WERI-Rb-1 (cell line): ENCODE measurements around the gene TRAF7.
A peak's percentile ranks its signal among the peaks of the same experiment; 100 is the strongest.

ENCODE experiments used
- DNase-seq: peaks from one replicate; pipeline ENCODE4 v3.0.0-alpha.2; 2020
- H3K27ac ChIP-seq: fragments of 250-450 bp; sonication (Bioruptor Pico); 2 replicates; pipeline ENCODE4 v1.5.1; 2020; ENCODE audit warnings: mild to moderate bottlenecking, moderate library complexity
- H3K27me3 ChIP-seq: fragments of 250-450 bp; sonication (Bioruptor Pico); 2 replicates; pipeline ENCODE4 v1.5.1; 2021; ENCODE audit warnings: mild to moderate bottlenecking, low read depth, moderate library complexity; ENCODE audit not compliant: insufficient read depth, severe bottlenecking
- H3K36me3 ChIP-seq: fragments of 250-450 bp; sonication (Bioruptor Pico); 2 replicates; pipeline ENCODE4 v1.5.1; 2020; ENCODE audit warnings: mild to moderate bottlenecking, moderate library complexity
- H3K4me3 ChIP-seq: 2 replicates; pipeline ENCODE4 v1.5.1; 2011; ENCODE audit warnings: low read depth, mild to moderate bottlenecking, control low read depth, low read length
- H3K9me3 ChIP-seq: fragments of 250-450 bp; sonication (Bioruptor Pico); 2 replicates; pipeline ENCODE4 v1.5.1; 2021; ENCODE audit warnings: mild to moderate bottlenecking, moderate library complexity; ENCODE audit not compliant: severe bottlenecking
- TF ChIP-seq, protein P1 (sequence below): IDR thresholded peaks from 2 replicates; pipeline ENCODE4 v1.5.1; 2011; ENCODE audit warnings: low read depth, mild to moderate bottlenecking, control low read depth, inconsistent platforms, low read length

The TRAF7 gene

DNA sequence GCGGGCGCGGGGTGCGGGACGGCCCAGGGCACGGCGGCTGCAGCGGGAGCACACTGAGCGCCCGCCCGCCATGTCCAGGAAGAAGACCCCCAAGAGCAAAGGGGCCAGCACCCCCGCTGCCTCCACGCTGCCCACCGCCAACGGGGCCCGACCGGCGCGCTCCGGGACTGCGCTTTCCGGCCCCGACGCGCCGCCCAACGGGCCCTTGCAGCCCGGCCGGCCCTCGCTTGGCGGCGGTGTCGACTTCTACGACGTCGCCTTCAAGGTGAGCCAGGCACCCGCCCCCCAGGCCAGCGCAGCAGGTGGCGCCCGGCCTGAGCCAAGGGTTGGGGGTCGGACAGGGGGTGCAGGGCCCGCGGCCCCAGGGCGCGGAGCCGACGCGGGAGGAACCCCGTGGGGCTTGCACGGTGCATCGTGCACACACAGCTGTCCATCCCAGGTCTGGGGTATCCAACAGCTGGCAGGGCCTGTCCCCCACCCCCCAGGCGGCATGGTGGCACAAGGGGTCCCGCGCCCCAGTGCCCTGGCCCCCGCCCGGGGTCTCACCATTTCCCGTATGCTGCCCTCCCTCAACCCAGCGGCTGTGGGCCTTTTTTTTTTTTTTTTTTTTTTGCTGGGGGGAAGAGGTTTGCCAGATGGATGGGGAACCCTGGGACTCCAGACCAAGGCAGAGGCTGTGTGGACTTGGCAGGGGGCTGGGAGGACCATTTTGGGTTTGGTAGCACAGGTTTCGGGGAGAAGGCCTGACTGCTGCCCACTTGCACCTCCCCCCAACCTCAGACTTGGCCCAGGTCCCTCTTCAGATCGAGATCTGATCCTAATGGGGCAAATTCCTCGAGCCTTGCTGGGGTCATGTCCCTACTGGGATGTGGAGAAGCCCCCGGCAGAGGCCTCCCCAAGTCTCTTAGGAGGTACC is 6.6 kb upstream of the TRAF7 start:
- TF ChIP-seq, protein P1, sequence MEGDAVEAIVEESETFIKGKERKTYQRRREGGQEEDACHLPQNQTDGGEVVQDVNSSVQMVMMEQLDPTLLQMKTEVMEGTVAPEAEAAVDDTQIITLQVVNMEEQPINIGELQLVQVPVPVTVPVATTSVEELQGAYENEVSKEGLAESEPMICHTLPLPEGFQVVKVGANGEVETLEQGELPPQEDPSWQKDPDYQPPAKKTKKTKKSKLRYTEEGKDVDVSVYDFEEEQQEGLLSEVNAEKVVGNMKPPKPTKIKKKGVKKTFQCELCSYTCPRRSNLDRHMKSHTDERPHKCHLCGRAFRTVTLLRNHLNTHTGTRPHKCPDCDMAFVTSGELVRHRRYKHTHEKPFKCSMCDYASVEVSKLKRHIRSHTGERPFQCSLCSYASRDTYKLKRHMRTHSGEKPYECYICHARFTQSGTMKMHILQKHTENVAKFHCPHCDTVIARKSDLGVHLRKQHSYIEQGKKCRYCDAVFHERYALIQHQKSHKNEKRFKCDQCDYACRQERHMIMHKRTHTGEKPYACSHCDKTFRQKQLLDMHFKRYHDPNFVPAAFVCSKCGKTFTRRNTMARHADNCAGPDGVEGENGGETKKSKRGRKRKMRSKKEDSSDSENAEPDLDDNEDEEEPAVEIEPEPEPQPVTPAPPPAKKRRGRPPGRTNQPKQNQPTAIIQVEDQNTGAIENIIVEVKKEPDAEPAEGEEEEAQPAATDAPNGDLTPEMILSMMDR = no peak
- H3K36me3 ChIP-seq = peaks cover 38% of the 10 kb centered on the region
- no peak for DNase-seq
- peak overlapping the region; percentile 82 for H3K4me3 ChIP-seq
- peak overlapping the region; percentile 97 for H3K27ac ChIP-seq
- H3K27me3 ChIP-seq = no peaks in the 10 kb centered on the region
- no peaks in the 10 kb centered on the region for H3K9me3 ChIP-seq

DNA sequence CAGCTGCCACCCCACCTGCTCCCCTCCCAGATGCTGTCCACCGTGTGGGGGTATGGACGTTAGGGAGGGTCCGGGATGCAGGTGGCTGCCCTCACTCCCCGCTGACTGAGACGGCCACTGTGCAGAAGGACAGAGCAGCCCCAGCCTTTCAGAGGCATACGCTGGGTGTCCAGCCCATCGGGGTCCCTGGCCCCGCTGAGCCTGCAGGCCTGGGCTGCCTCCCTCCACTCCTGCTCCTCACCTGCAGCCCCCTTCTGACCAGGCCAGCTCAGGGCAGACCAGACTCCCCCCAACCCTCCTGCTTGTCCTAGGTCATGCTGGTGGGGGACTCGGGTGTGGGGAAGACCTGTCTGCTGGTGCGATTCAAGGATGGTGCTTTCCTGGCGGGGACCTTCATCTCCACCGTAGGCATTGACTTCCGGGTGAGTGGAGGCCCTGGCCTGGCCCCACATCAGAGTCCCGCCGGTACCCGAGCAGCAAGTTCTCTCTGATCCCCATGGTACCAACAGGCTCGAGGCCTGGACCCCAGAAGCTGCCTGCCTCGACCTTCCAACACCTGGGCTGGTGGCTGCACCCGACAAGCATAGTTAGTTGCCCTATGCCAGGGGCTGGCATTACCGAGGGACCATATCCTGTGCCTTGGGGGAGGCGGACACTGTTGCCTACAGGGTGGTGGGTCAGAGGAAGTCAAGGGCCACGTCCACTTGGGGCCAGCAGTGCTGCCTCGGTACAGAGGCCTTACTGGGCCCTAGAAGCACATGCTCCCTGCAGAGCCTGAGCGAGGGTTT is 5.8 kb upstream of the TRAF7 start:
- Histone ChIP-seq H3K27ac (peak overlapping the region; percentile 97), H3K4me3 (peak overlapping the region; percentile 82), H3K27me3 (no peaks in the 10 kb centered on the region), H3K36me3 (peaks cover 46% of the 10 kb centered on the region), H3K9me3 (no peaks in the 10 kb centered on the region)
- no peak for DNase-seq
- TF ChIP-seq, protein P1 = no peak

DNA sequence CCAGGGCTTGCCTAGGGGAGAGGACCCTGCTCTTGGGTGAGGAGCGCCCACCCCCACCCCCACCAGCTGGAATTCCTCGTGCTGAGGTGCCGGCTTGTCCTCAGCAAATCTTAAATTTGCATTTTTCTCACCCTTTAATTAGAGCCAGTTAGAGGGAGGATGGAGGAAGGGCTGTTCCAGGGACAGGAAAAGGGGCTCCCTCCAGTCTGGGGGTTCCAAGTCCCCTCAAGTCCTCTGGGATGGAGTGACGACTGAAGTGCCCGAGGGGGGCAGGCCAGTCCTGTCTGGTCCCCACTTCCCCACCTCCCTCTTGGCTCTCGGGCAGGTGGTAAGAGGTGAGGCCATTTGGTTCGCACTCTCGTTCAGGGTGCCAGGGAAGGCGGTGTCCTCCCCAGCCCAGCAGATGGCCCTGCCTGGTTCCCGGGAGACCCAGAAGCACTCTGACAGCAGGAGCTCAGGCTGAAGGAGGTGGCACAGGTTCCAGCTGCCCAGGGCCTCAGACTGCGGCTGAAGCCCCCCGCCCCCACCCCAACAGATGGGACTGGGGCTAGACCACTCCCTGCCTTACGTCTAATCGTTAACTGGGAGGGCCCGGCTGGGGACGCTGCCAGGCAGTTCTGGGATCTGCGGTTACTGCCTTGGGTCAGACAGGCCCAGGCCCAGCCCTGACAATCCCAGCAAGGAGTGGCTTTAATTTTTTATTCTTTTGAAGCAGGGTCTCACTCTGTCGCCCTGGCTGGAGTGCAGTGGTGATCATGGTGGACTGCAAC is 5.0 kb upstream of the TRAF7 start:
- DNase-seq = peak; percentile 98
- H3K27ac ChIP-seq = peak overlapping the region; percentile 97
- H3K9me3 ChIP-seq = no peaks in the 10 kb centered on the region
- H3K36me3 ChIP-seq = peaks cover 49% of the 10 kb centered on the region
- no peaks in the 10 kb centered on the region for H3K27me3 ChIP-seq
- TF ChIP-seq, protein P1 = peak; percentile 32; the same call in 1 of the 2 replicates
- H3K4me3 ChIP-seq = peak overlapping the region; percentile 82

DNA sequence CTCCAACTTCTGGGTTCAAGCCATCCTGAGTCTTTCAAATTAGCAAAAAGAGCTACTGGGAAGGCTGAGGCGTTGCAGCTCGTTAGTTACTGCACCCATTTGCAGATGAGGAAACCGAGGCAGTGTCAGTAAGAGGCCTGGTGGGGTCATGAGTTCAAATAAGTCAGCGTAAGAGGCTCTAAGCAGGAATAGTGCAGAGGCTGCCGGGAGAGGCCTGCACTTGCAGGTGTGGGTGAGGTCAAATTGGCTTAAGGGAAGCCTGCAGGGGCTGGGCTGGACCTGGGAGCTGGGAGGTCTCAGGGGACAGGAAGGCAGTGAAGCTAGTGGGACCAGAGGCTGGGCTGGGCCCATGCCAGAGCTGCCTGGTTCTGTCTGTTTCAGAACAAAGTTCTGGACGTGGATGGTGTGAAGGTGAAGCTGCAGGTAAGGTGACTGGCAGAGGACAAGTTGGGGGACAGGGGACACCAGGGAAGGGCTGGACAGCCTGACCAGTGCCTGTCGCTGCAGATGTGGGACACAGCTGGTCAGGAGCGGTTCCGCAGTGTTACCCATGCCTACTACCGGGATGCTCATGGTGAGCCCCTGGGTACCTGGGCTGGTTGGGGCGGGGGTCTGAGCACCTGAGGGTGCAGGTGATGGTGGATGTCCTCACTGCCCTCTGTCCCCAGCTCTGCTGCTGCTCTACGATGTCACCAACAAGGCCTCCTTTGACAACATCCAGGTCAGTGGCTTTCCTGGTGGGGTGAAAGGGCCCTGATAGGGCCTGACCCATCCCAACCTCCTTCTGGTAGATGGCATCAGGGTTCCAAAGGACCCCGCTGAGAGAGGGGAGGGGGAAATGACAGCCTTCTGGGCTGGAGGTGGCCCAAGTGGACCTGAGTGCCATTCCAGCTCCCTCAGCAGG is 4.1 kb upstream of the TRAF7 start:
- Histone ChIP-seq H3K4me3 (peak overlapping the region; percentile 28), H3K27ac (peak overlapping the region; percentile 97), H3K36me3 (peaks cover 49% of the 10 kb centered on the region), H3K9me3 (no peaks in the 10 kb centered on the region), H3K27me3 (no peaks in the 10 kb centered on the region)
- TF ChIP-seq, protein P1 = no peak
- no peak for DNase-seq
